ENCODE results near the gene RNF43. TPM values are rescaled to one million over a fixed set of nuclear protein-coding genes. Genes with fewer than 3 reads are reported as not detected.

The RNF43 gene
- total RNA-seq (2014; rRNA removed; shearing (Covaris generic)): 1.8 and 2.1 TPM in 2 replicates

DNA sequence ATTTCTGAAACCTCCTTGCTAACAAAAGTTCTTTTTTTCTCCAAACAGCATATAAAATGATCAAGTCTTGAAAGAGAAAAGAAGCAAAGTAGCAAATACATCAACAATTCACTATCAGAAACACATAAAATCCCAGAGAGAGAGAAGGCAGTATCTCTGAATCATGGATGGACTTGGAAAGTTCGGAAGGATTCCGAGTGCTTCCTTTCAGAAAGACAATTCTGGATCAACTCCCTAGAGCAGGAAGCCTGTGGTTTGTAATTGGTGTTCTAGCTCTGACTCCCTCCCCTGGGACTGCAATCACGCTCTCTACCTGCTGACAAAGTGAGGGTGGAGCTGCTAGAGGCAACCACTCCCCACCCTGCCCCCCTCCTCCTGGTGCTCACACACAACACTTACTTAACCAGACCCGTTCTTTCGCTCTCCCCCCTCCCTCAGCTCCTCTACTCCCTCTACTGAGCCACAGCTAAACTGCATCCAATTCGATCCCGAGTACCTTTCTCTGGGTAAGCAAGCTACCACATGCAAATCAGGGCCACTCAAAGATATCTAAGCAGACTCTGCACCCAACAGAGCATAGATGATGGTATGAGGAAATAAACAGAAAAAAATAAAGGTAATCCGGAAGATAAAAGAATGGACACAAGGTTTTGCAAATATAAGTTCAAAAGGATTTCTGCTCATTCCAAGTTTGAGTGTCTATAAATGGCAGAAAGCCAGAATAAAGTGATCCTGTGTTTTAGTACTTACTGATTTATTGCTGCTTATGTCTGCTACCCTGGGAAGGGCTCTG, at the start of gene RNF43:
Gene RNF43, minus strand, starts transcription at position 235 of the 793 bp plus-strand sequence. CDS start 1,957 bp downstream, outside the sequence.
- peak; percentile 100 for DNase-seq (ENCODE audit: low spot score)

- DNase-seq (ENCODE audit: low spot score): no peak
Measured at GRCh38 chr17:58455491-58455890, 38.2 kb upstream of the RNF43 start.

DNA sequence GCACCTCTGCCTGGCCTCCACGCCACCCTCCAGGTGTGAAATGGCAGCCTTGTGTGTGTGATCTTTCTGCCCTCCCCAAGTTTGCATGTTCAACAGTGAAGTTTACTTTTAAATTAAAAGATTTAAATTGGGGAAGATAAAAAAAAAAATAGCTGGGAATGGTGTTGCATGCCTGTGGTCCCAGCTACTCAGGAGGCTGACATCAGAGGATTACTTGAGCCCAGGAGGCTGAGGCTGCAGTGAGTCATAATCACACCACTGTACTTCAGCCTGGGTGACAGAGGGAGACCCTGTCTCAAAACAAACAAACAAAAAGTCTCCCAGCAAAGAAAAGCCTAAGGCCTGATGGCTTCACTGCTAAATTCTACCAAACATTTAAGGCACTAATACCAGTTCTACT, 35.4 kb upstream of the RNF43 start:
- peak; percentile 73 for DNase-seq (ENCODE audit: low spot score)

- DNase-seq (ENCODE audit: low spot score): peak; percentile 89
Measured at GRCh38 chr17:58447039-58447975, 30.0 kb upstream of the RNF43 start.

DNA sequence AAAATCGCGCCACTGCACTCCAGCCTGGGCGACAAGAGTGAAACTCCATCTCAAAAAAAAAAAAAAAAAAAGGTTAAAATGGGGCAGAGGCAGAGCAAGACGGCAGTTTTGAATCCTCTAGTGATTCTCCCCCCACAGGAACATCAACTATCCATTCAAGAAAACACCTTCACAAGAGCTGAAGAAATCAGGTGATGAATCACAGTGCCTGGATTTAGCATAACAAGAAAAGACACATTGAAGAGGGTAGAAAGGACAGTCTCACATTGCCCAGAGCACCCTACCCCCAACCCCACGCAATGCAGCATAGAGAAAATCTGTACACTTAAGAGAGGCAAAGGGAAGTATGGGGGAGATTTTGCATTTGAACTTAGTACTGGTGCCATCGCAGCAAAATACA, 28.8 kb upstream of the RNF43 start:
- no peak for DNase-seq (ENCODE audit: low spot score)

GRCh38 chr17:58436805-58437239, 19.5 kb upstream of the RNF43 start:
- DNase-seq (ENCODE audit: low spot score): no peak

- DNase-seq (ENCODE audit: low spot score): no peak
Measured at GRCh38 chr17:58436245-58436644, 18.9 kb upstream of the RNF43 start.

DNA sequence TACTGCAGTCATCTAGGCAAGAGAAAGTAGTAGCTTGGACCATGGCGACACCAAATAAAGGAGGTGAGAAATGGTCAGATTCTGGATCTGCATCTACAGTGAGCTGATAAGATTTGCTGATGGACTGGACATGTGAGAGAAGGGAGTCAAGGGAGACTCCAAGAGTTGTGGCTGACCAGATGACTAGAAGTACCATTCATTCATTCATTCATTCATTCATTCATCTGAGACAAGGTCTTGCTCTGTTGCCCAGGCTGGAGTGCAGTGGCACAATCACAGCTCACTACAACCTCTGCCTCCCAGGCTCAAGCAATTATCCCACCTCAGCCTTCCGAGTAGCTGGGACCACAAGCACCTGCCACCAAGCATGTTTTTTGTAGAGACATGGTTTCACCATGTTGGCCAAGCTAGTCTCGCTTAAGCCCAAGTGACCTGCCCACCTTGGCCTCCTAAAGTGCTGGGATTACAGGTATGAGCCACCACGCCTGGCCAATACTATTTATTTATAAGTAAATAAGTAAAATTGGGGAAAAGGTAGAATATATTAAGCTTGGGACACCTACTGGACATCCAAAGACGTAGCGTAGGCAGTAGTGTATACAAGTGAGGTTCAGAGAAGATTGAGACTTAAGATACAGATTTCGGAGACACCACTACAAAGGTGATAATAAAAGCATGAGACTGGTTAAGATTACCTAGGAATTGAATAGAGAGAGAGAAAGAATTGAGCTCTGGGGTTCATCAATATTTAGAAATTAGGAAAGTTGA, 15.7 kb upstream of the RNF43 start:
- no peak for DNase-seq (ENCODE audit: low spot score)

DNA sequence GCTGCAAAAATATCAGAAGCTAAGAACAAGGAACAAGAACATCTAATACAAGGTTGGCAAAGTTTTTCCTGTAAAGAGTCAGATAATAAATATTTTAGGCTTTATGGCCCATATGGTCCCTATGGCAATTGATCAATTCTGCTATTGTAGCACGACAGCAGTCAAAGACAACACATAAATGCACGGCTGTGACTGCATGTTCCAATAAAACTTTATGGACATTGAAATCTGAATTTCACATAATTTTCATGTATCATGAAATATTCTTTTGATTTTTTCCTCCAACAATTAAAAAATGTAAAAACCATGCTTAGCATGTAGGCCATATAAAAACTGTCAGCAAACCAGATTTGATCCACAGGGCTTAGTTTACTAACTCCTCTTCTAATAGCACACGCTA, 10.5 kb upstream of the RNF43 start:
- DNase-seq (ENCODE audit: low spot score): no peak

GRCh38 chr17:58421711-58422110, 4.4 kb upstream of the RNF43 start:
- no peak for DNase-seq (ENCODE audit: low spot score)

DNA sequence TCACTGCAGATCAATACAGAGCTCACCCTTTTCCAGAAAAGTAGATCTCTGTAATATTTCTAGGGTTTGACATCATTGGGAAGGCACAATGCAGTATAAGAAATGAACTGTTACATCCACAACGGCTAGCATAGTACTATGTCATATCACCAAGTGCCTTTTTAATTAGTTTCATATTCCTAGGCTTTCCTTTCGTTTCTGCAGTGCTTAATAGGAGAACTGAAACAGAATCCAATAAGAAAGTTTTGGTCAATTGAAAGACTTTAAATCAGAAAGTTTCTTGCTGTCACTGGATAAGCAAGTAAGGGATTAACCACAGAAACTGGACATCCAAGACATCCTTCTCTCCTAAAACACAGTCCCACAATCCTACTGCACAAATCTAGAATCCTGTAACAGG, 3.5 kb upstream of the RNF43 start:
- no peak for DNase-seq (ENCODE audit: low spot score)

DNA sequence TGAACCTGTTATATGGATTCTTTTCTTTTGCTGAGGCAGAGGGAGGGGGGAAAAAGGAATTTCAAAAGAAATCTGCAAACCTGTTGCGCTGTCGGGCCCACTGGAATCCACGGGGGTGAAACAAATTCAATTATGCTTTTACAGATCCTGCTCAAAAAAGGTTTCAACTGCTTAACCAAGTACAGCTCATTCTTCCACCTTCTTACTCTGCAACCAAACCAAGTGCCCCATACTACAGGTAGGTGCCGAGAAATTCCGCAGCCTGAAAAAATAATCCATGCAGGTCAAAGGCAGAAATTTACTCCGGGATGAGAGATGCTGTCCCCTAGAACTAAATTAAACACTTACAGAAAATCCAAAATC, 416 bp downstream of the RNF43 start:
- DNase-seq (ENCODE audit: low spot score): no peak

GRCh38 chr17:58416396-58416795, 938 bp downstream of the RNF43 start:
- DNase-seq (ENCODE audit: low spot score): no peak

DNA sequence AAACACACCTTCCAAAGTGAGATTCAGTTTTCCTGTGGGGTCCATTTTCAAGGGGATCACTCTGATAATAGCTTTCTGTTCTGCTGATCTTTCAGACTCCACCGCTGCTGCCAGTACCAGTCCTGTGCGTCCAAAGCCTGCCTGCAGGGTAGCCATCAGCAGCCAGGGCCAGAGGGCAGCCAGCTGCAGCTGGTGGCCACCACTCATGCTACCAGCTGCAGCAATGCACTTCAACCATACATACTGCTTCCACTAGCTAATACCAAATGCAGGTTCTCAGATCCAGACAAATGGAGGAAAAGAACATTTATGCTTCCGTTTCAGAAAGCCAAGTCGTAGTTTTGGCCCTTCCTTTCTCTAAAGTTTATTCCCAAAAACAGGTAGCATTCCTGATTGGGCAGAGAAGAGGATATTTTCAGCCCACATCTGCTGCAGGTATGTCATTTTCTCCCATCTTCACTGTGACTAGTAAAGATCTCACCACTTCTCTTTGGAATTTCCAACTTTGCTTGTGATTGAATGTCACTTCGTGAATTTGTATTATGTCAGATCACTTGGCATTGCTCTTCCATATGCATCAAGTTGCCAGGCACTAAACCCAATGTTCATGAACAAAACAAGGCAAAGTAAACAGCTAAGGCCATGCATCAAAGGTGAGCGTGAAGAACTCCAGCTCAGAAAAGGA, 1.8 kb downstream of the RNF43 start:
- peak; percentile 34 for DNase-seq (ENCODE audit: low spot score)

DNA sequence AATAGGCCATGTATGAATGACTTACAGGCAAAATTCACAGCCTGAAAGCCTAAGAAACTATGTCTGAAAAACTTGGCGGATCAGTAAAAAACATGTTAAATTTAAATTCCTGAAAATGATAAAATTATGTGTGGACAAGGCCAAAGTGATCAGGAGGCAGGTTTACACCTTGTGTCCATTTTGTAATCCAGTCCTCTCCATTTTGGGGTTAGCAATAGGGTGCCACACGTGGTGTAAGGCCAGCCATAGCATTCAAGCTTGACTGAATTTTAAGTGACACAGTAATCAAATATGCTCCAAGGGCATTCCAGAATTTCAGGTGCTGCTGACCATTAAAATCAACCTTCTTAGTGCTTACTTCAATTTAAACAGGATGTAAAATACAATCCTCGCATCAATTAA, 2.7 kb downstream of the RNF43 start:
- no peak for DNase-seq (ENCODE audit: low spot score)

- DNase-seq (ENCODE audit: low spot score): no peak
Measured at GRCh38 chr17:58413684-58414083, 3.6 kb downstream of the RNF43 start.

GRCh38 chr17:58412961-58413586, 4.3 kb downstream of the RNF43 start:
- peak; percentile 89 for DNase-seq (ENCODE audit: low spot score)

GRCh38 chr17:58412064-58412703, 5.2 kb downstream of the RNF43 start:
- DNase-seq (ENCODE audit: low spot score): no peak

- DNase-seq (ENCODE audit: low spot score): no peak
Measured at GRCh38 chr17:58411408-58411894, 5.9 kb downstream of the RNF43 start.

- no peak for DNase-seq (ENCODE audit: low spot score)
Measured at GRCh38 chr17:58410714-58411407, 6.5 kb downstream of the RNF43 start.

All from H4 (cell line).